HS-27A (cell line): ENCODE data around the gene ZNF655.

Experiments
- DNase-seq: peaks from one replicate; pipeline ENCODE4 v3.0.0-alpha.2; 2012; ENCODE audit warnings: low read depth, missing footprints

ZNF655 gene

GRCh38 chr7:99606531-99606930 lies 48.1 kb downstream of the ZNF655 start:
- no peak for DNase-seq

GRCh38 chr7:99607548-99607947 lies 49.1 kb downstream of the ZNF655 start:
- DNase-seq: no peak

- DNase-seq: no peak
These were observed 56.1 kb downstream of the ZNF655 start for GRCh38 chr7:99614495-99614894.

- no peak for DNase-seq
These were observed 57.5 kb downstream of the ZNF655 start for GRCh38 chr7:99615989-99616358.

- peak; percentile 77 for DNase-seq
These were observed 58.1 kb downstream of the ZNF655 start, which contains the start of gene ZSCAN25 for GRCh38 chr7:99616359-99617191. Gene ZSCAN25 (plus strand): TSS chr7:99616946. CDS start chr7:99619607, 2,661 bp downstream.

- DNase-seq: no peak
These were observed 58.8 kb downstream of the ZNF655 start for GRCh38 chr7:99617192-99617781.

GRCh38 chr7:99618726-99619125 lies 60.3 kb downstream of the ZNF655 start:
- no peak for DNase-seq

- DNase-seq: no peak
These were observed 61.2 kb downstream of the ZNF655 start for GRCh38 chr7:99619571-99620130.

GRCh38 chr7:99621271-99621670 lies 62.8 kb downstream of the ZNF655 start:
- DNase-seq: no peak

GRCh38 chr7:99622596-99622995 lies 64.2 kb downstream of the ZNF655 start:
- no peak for DNase-seq

- no peak for DNase-seq
These were observed 64.8 kb downstream of the ZNF655 start for GRCh38 chr7:99623091-99623693.

GRCh38 chr7:99623702-99624447 lies 65.4 kb downstream of the ZNF655 start:
- DNase-seq: no peak

- no peak for DNase-seq
These were observed 66.0 kb downstream of the ZNF655 start for GRCh38 chr7:99624484-99624883.

- DNase-seq: no peak
These were observed 66.9 kb downstream of the ZNF655 start for GRCh38 chr7:99625321-99625720.

GRCh38 chr7:99625961-99626360 lies 67.5 kb downstream of the ZNF655 start:
- DNase-seq: no peak
